ENCODE measurements around the gene GUCA1A.

- TF ChIP-seq CTCF (IDR thresholded peaks at IDR 0.05; ENCODE audit: low read depth, low read length) (no peak), POLR2A (IDR thresholded peaks at IDR 0.05; ENCODE audit: extremely low read depth, insufficient read length) (no peak), MYC (IDR thresholded peaks at IDR 0.05; ENCODE audit: low read depth, low read length) (no peak), MAX (IDR thresholded peaks at IDR 0.05; ENCODE audit: low read depth, low read length) (no peak)
These were observed 10.4 kb upstream of the GUCA1A start for GRCh38 chr6:42162812-42163211.
